ENCODE data around the gene FKBP4. TPM values are rescaled to one million over a fixed set of nuclear protein-coding genes. Genes with fewer than 3 reads are reported as not detected.
A peak's percentile ranks its signal among the peaks of the same experiment; 100 is the strongest.

The FKBP4 gene
- total RNA-seq, 1 donor from 2014 or later: 233 TPM

- Mint-ChIP-seq H3K4me1 (ENCODE audit: low read depth) (peaks cover 13% of the 10 kb centered on the region), H3K4me3 (ENCODE audit: low read depth) (peak overlapping the region; percentile 61), H3K27me3 (ENCODE audit: low read depth) (peaks cover 26% of the 10 kb centered on the region), H3K27ac (no peak overlapping the region), H3K36me3 (ENCODE audit: low read depth) (peaks cover 20% of the 10 kb centered on the region), H3K9me3 (no peaks in the 10 kb centered on the region)
- intact Hi-C loops (cut with micrococcal nuclease): no loop called here
- DNase-seq (ENCODE audit: low spot score): no peak
These were observed 1.9 kb upstream of the FKBP4 start for GRCh38 chr12:2792671-2793500.

GRCh38 chr12:2793561-2793960, 1.2 kb upstream of the FKBP4 start:
- intact Hi-C loops (cut with micrococcal nuclease): no loop called here
- Mint-ChIP-seq H3K4me1 (ENCODE audit: low read depth) (peaks cover 13% of the 10 kb centered on the region), H3K27me3 (ENCODE audit: low read depth) (peaks cover 21% of the 10 kb centered on the region), H3K27ac (no peak overlapping the region), H3K4me3 (ENCODE audit: low read depth) (peak overlapping the region; percentile 61), H3K36me3 (ENCODE audit: low read depth) (peaks cover 26% of the 10 kb centered on the region), H3K9me3 (no peaks in the 10 kb centered on the region)
- DNase-seq (ENCODE audit: low spot score): no peak

GRCh38 chr12:2794191-2794735, 507 bp upstream of the FKBP4 start:
- Mint-ChIP-seq H3K27me3 (ENCODE audit: low read depth) (peaks cover 20% of the 10 kb centered on the region), H3K36me3 (ENCODE audit: low read depth) (peaks cover 33% of the 10 kb centered on the region), H3K9me3 (no peaks in the 10 kb centered on the region), H3K4me3 (ENCODE audit: low read depth) (peak overlapping the region; percentile 73), H3K4me1 (ENCODE audit: low read depth) (peaks cover 13% of the 10 kb centered on the region), H3K27ac (no peak overlapping the region)
- intact Hi-C loops (cut with micrococcal nuclease): loop anchor here (2.0 kb wide), 1 partner anchor 101 kb away; no protein-coding TSS in a partner anchor
- DNase-seq (ENCODE audit: low spot score): no peak

GRCh38 chr12:2795291-2796186, 769 bp downstream of the FKBP4 start:
- Mint-ChIP-seq H3K4me3 (ENCODE audit: low read depth) (peak overlapping the region; percentile 85), H3K36me3 (ENCODE audit: low read depth) (peaks cover 46% of the 10 kb centered on the region), H3K27ac (peak overlapping the region; percentile 72), H3K27me3 (ENCODE audit: low read depth) (peaks cover 12% of the 10 kb centered on the region), H3K4me1 (ENCODE audit: low read depth) (peaks cover 13% of the 10 kb centered on the region), H3K9me3 (no peaks in the 10 kb centered on the region)
- peak; percentile 70 for DNase-seq (ENCODE audit: low spot score)
- intact Hi-C loops (cut with micrococcal nuclease): loop anchor here (1.0 to 2.0 kb wide), 3 partner anchors 17 to 103 kb away; partner anchors contain the start of genes ITFG2 and TULP3

- peaks cover 12% of the 10 kb centered on the region for H3K27me3 Mint-ChIP-seq (ENCODE audit: low read depth)
- peaks cover 53% of the 10 kb centered on the region for H3K36me3 Mint-ChIP-seq (ENCODE audit: low read depth)
- no peak for DNase-seq (ENCODE audit: low spot score)
- no peaks in the 10 kb centered on the region for H3K9me3 Mint-ChIP-seq
- H3K27ac Mint-ChIP-seq: peak overlapping the region; percentile 72
- intact Hi-C loops (cut with micrococcal nuclease): no loop called here
- peak overlapping the region; percentile 85 for H3K4me3 Mint-ChIP-seq (ENCODE audit: low read depth)
- H3K4me1 Mint-ChIP-seq (ENCODE audit: low read depth): peaks cover 13% of the 10 kb centered on the region
These were observed 1.5 kb downstream of the FKBP4 start for GRCh38 chr12:2796187-2796666.

GRCh38 chr12:2797721-2798418, 3.1 kb downstream of the FKBP4 start:
- Mint-ChIP-seq H3K36me3 (ENCODE audit: low read depth) (peaks cover 69% of the 10 kb centered on the region), H3K4me3 (ENCODE audit: low read depth) (peak overlapping the region; percentile 85), H3K4me1 (ENCODE audit: low read depth) (peaks cover 10% of the 10 kb centered on the region), H3K27me3 (ENCODE audit: low read depth) (peaks cover 9% of the 10 kb centered on the region), H3K9me3 (no peaks in the 10 kb centered on the region), H3K27ac (no peak overlapping the region)
- DNase-seq (ENCODE audit: low spot score): no peak
- intact Hi-C loops (cut with micrococcal nuclease): no loop called here

GRCh38 chr12:2800046-2800570, 5.3 kb downstream of the FKBP4 start:
- no peak for DNase-seq (ENCODE audit: low spot score)
- intact Hi-C loops (cut with micrococcal nuclease): no loop called here
- H3K27me3 Mint-ChIP-seq (ENCODE audit: low read depth): no peaks in the 10 kb centered on the region
- H3K4me3 Mint-ChIP-seq (ENCODE audit: low read depth): no peak overlapping the region
- peaks cover 12% of the 10 kb centered on the region for H3K4me1 Mint-ChIP-seq (ENCODE audit: low read depth)
- H3K9me3 Mint-ChIP-seq: no peaks in the 10 kb centered on the region
- H3K36me3 Mint-ChIP-seq (ENCODE audit: low read depth): peaks cover 91% of the 10 kb centered on the region
- no peak overlapping the region for H3K27ac Mint-ChIP-seq

- Mint-ChIP-seq H3K36me3 (ENCODE audit: low read depth) (peaks cover 93% of the 10 kb centered on the region), H3K4me3 (ENCODE audit: low read depth) (no peak overlapping the region), H3K27ac (no peak overlapping the region), H3K9me3 (no peaks in the 10 kb centered on the region), H3K4me1 (ENCODE audit: low read depth) (peaks cover 12% of the 10 kb centered on the region), H3K27me3 (ENCODE audit: low read depth) (no peaks in the 10 kb centered on the region)
- intact Hi-C loops (cut with micrococcal nuclease): no loop called here
- DNase-seq (ENCODE audit: low spot score): no peak
These were observed 6.4 kb downstream of the FKBP4 start for GRCh38 chr12:2801044-2801783.

- no peaks in the 10 kb centered on the region for H3K27me3 Mint-ChIP-seq (ENCODE audit: low read depth)
- H3K4me3 Mint-ChIP-seq (ENCODE audit: low read depth): no peak overlapping the region
- no peak for DNase-seq (ENCODE audit: low spot score)
- H3K36me3 Mint-ChIP-seq (ENCODE audit: low read depth): peaks cover 73% of the 10 kb centered on the region
- intact Hi-C loops (cut with micrococcal nuclease): no loop called here
- no peak overlapping the region for H3K27ac Mint-ChIP-seq
- no peaks in the 10 kb centered on the region for H3K9me3 Mint-ChIP-seq
- peaks cover 3% of the 10 kb centered on the region for H3K4me1 Mint-ChIP-seq (ENCODE audit: low read depth)
These were observed 9.0 kb downstream of the FKBP4 start for GRCh38 chr12:2803635-2804392.

- H3K4me3 Mint-ChIP-seq (ENCODE audit: low read depth): no peak overlapping the region
- intact Hi-C loops (cut with micrococcal nuclease): no loop called here
- H3K27me3 Mint-ChIP-seq (ENCODE audit: low read depth): no peaks in the 10 kb centered on the region
- DNase-seq (ENCODE audit: low spot score): no peak
- no peaks in the 10 kb centered on the region for H3K9me3 Mint-ChIP-seq
- peaks cover 3% of the 10 kb centered on the region for H3K4me1 Mint-ChIP-seq (ENCODE audit: low read depth)
- H3K27ac Mint-ChIP-seq: no peak overlapping the region
- H3K36me3 Mint-ChIP-seq (ENCODE audit: low read depth): peaks cover 65% of the 10 kb centered on the region
These were observed 9.8 kb downstream of the FKBP4 start for GRCh38 chr12:2804393-2805142.
